WTC11 (cell line): Measurements from ENCODE around the gene HLCS. TPM values are rescaled to one million over a fixed set of nuclear protein-coding genes. Genes with fewer than 3 reads are reported as not detected.

Experiments used
- ATAC-seq: fragments of 200-7000 bp; cut with Tn5 transposase; 2 replicates; pipeline ENCODE4 v1.10.0; 2021; ENCODE audit warnings: mild to moderate bottlenecking, moderate library complexity
- CTCF ChIA-PET: fragments of 300-600 bp; sonication (Branson Sonifier 250); formaldehyde crosslinking; loops from one replicate; lab custom pipeline; 2021; ENCODE audit warnings: antibody characterized with exemption; lab: Charles Lee
- POLR2A ChIA-PET: fragments of 350-600 bp; sonication (Branson Sonifier 250); formaldehyde crosslinking; loops from one replicate; lab custom pipeline; 2021; ENCODE audit warnings: antibody characterized with exemption; lab: Charles Lee
- DNase-seq: peaks from one replicate; pipeline ENCODE4 v3.0.0; 2021; ENCODE audit warnings: low spot score
- H3K27ac Mint-ChIP-seq: 2 replicates; pipeline ENCODE4 v1.8.0; 2021; ENCODE audit warnings: mixed read lengths
- H3K27me3 Mint-ChIP-seq: 2 replicates; pipeline ENCODE4 v1.8.0; 2021; ENCODE audit warnings: low read depth, mild to moderate bottlenecking, moderate library complexity, mixed read lengths
- H3K36me3 Mint-ChIP-seq: 2 replicates; pipeline ENCODE4 v1.8.0; 2021; ENCODE audit warnings: mixed read lengths
- H3K4me1 Mint-ChIP-seq: 2 replicates; pipeline ENCODE4 v1.8.0; 2022; ENCODE audit warnings: mixed read lengths
- H3K4me3 Mint-ChIP-seq: 2 replicates; pipeline ENCODE4 v1.8.0; 2021; ENCODE audit warnings: mild to moderate bottlenecking, moderate library complexity, mixed read lengths
- H3K9me3 Mint-ChIP-seq: 2 replicates; pipeline ENCODE4 v1.8.0; 2021; ENCODE audit warnings: mixed read lengths
- CBFB ChIP-seq: sonication (generic); formaldehyde crosslinking; IDR thresholded peaks from 2 replicates; pipeline ENCODE4 v1.8.1; 2022; ENCODE audit warnings: mild to moderate bottlenecking, low read depth, missing genetic modification reagents
- CREM ChIP-seq: sonication (generic); formaldehyde crosslinking; IDR thresholded peaks from 2 replicates; pipeline ENCODE4 v1.8.1; 2022; ENCODE audit warnings: mild to moderate bottlenecking, missing genetic modification reagents, moderate library complexity
- ETV6 ChIP-seq: sonication (generic); formaldehyde crosslinking; IDR thresholded peaks from 2 replicates; pipeline ENCODE4 v1.8.1; 2022; ENCODE audit warnings: mild to moderate bottlenecking, missing genetic modification reagents
- GRHL2 ChIP-seq: fragments of 250-450 bp; sonication (Bioruptor Pico); IDR thresholded peaks from 2 replicates; pipeline ENCODE4 v1.8.0; 2022; ENCODE audit warnings: mild to moderate bottlenecking, moderate library complexity; ENCODE audit not compliant: insufficient replicate concordance, severe bottlenecking
- GTF2I ChIP-seq: fragments of 250-450 bp; sonication (Bioruptor Pico); conservative IDR thresholded peaks from 2 replicates; pipeline ENCODE4 v1.4.0; 2021; ENCODE audit warnings: mild to moderate bottlenecking
- HMGA2 ChIP-seq: fragments of 250-450 bp; sonication (Bioruptor Pico); IDR thresholded peaks from 2 replicates; pipeline ENCODE4 v1.4.0; 2021; ENCODE audit warnings: mild to moderate bottlenecking, moderate library complexity
- JAZF1 ChIP-seq: fragments of 250-450 bp; sonication (Bioruptor Pico); IDR thresholded peaks from 2 replicates; pipeline ENCODE4 v1.9.0; 2021; ENCODE audit warnings: moderate library complexity, mild to moderate bottlenecking, inconsistent platforms
- JUN ChIP-seq: sonication (generic); formaldehyde crosslinking; IDR thresholded peaks from 2 replicates; pipeline ENCODE4 v1.8.0; 2023; ENCODE audit warnings: mild to moderate bottlenecking, missing genetic modification reagents
- NFE2L1 ChIP-seq: sonication (generic); formaldehyde crosslinking; IDR thresholded peaks from 2 replicates; pipeline ENCODE4 v1.8.1; 2023; ENCODE audit warnings: missing genetic modification reagents
- OVOL2 ChIP-seq: fragments of 250-450 bp; sonication (Bioruptor Pico); IDR thresholded peaks from 2 replicates; pipeline ENCODE4 v1.9.0; 2021; ENCODE audit warnings: mild to moderate bottlenecking, borderline replicate concordance
- RELA ChIP-seq: sonication (generic); formaldehyde crosslinking; IDR thresholded peaks from 2 replicates; pipeline ENCODE4 v1.8.1; 2022; ENCODE audit warnings: missing genetic modification reagents, mild to moderate bottlenecking, borderline replicate concordance
- RORB ChIP-seq: fragments of 250-450 bp; sonication (Bioruptor Pico); IDR thresholded peaks from 2 replicates; pipeline ENCODE4 v1.9.0; 2021; ENCODE audit warnings: mild to moderate bottlenecking
- TEAD1 ChIP-seq: sonication (generic); formaldehyde crosslinking; IDR thresholded peaks from 2 replicates; pipeline ENCODE4 v1.8.0; 2022; ENCODE audit warnings: mild to moderate bottlenecking, missing genetic modification reagents
- TEAD4 ChIP-seq: sonication (generic); formaldehyde crosslinking; IDR thresholded peaks from 2 replicates; pipeline ENCODE4 v1.8.0; 2022; ENCODE audit warnings: mild to moderate bottlenecking, missing genetic modification reagents
- ZNF263 ChIP-seq: sonication (generic); formaldehyde crosslinking; IDR thresholded peaks from 2 replicates; pipeline ENCODE4 v1.8.1; 2022; ENCODE audit warnings: low read depth, mild to moderate bottlenecking, moderate library complexity, missing genetic modification reagents
- ZNF317 ChIP-seq: sonication (generic); formaldehyde crosslinking; IDR thresholded peaks from 2 replicates; pipeline ENCODE4 v1.8.1; 2023; ENCODE audit warnings: low read depth, mild to moderate bottlenecking, moderate library complexity, missing genetic modification reagents, borderline replicate concordance
- ZNF396 ChIP-seq: fragments of 250-450 bp; sonication (Bioruptor Pico); IDR thresholded peaks from 2 replicates; pipeline ENCODE4 v1.8.0; 2021; ENCODE audit warnings: mild to moderate bottlenecking, moderate library complexity, borderline replicate concordance
- ZNF416 ChIP-seq: fragments of 250-450 bp; sonication (Bioruptor Pico); IDR thresholded peaks from 2 replicates; pipeline ENCODE4 v1.9.0; 2021; ENCODE audit warnings: mild to moderate bottlenecking, inconsistent platforms
- ZNF423 ChIP-seq: fragments of 250-450 bp; sonication (Bioruptor Pico); IDR thresholded peaks from 2 replicates; pipeline ENCODE4 v2.1.2; 2022; ENCODE audit warnings: mild to moderate bottlenecking, moderate library complexity
- total RNA-seq: library from RNA; stranded (reverse); gene quantifications from 3 replicates; pipeline ENCODE4 v1.2.3, GENCODE V29; 2021
- TF ChIP-seq, protein P1 (sequence below): sonication (generic); formaldehyde crosslinking; conservative IDR thresholded peaks from 2 replicates; pipeline ENCODE4 v1.8.1; 2022; ENCODE audit warnings: mild to moderate bottlenecking, missing genetic modification reagents
- TF ChIP-seq, protein P2 (sequence below): fragments of 200-600 bp; IDR thresholded peaks from 2 replicates; pipeline ENCODE4 v1.8.0; 2022; ENCODE audit warnings: antibody characterized with exemption
- TF ChIP-seq, protein P3 (sequence below): sonication (generic); formaldehyde crosslinking; IDR thresholded peaks from 2 replicates; pipeline ENCODE4 v1.8.0; 2022; ENCODE audit warnings: mild to moderate bottlenecking, missing genetic modification reagents
- TF ChIP-seq, protein P4 (sequence below): sonication (generic); formaldehyde crosslinking; IDR thresholded peaks from 2 replicates; pipeline ENCODE4 v1.8.1; 2023; ENCODE audit warnings: mild to moderate bottlenecking, missing genetic modification reagents, borderline replicate concordance
- TF ChIP-seq, protein P5 (sequence below): sonication (generic); formaldehyde crosslinking; IDR thresholded peaks from 2 replicates; pipeline ENCODE4 v1.8.0; 2022; ENCODE audit warnings: mild to moderate bottlenecking, missing genetic modification reagents
- TF ChIP-seq, protein P6 (sequence below): sonication (generic); formaldehyde crosslinking; IDR thresholded peaks from 2 replicates; pipeline ENCODE4 v1.8.1; 2022; ENCODE audit warnings: low read depth, mild to moderate bottlenecking, moderate library complexity, missing genetic modification reagents, borderline replicate concordance

HLCS gene
- total RNA-seq, 1 experiment from 2014 or later, result 9.3 TPM

DNA sequence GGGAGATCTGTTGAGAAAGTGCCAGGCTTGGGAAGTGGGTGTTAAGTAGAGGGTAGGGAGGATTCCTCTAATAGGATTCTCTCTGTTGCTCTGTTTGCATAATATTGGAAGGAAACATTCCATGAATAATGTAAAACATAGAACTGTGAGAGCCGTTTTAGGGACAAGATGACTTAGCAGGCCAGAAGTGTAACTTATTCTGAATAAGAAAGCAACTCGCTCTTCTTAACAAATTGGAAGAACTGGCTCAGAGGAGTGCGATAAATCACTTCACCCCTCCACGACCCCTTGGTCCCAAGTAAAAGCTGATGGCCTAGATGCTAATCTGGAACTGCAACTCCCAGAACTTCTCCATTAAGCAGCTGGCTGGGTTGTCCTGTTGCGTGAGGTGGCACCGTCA, 248.5 kb downstream of the HLCS start (continued):
- TF ChIP-seq, protein P1, sequence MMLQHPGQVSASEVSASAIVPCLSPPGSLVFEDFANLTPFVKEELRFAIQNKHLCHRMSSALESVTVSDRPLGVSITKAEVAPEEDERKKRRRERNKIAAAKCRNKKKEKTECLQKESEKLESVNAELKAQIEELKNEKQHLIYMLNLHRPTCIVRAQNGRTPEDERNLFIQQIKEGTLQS (CRISPR knock-in tag), result no peak
- TF ChIP-seq ZNF317 (no peak), TEAD1 (CRISPR knock-in tag) (no peak), ZNF416 (CRISPR knock-in tag) (no peak), ZNF396 (no peak), ZNF423 (CRISPR knock-in tag) (no peak), ETV6 (CRISPR knock-in tag) (no peak)

DNA sequence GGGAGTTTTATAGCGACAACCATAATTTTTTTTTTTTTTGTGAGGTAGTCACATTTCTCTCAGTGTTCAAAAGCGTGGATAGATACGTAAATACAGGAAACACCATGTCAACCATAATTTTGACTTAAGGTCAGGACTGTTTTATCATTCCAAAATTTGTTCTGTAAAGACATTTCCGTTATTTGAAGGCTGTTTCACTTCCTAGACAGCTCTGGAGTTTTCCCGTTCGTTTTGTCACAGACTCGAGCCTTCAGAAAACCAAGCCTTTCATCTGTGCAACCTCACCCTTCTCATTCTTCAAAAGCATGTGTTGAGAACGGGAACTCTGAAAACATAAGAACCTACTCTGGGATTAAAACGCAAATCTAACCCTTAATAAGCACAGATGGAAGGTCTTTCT, 249.6 kb downstream of the HLCS start:
- Mint-ChIP-seq H3K9me3 (no peaks in the 10 kb centered on the region), H3K4me1 (peaks cover 20% of the 10 kb centered on the region), H3K36me3 (no peaks in the 10 kb centered on the region), H3K4me3 (no peak overlapping the region), H3K27me3 (peaks cover 37% of the 10 kb centered on the region), H3K27ac (no peak overlapping the region)
- ChIA-PET POLR2A (no interaction called here), CTCF (interaction anchor here (0.7 to 1.7 kb wide), 2 partner anchors 12 to 200 kb away, joined by 3 to 7 read pairs; no protein-coding TSS in a partner anchor)
- no peak for DNase-seq
- TF ChIP-seq, protein P2, sequence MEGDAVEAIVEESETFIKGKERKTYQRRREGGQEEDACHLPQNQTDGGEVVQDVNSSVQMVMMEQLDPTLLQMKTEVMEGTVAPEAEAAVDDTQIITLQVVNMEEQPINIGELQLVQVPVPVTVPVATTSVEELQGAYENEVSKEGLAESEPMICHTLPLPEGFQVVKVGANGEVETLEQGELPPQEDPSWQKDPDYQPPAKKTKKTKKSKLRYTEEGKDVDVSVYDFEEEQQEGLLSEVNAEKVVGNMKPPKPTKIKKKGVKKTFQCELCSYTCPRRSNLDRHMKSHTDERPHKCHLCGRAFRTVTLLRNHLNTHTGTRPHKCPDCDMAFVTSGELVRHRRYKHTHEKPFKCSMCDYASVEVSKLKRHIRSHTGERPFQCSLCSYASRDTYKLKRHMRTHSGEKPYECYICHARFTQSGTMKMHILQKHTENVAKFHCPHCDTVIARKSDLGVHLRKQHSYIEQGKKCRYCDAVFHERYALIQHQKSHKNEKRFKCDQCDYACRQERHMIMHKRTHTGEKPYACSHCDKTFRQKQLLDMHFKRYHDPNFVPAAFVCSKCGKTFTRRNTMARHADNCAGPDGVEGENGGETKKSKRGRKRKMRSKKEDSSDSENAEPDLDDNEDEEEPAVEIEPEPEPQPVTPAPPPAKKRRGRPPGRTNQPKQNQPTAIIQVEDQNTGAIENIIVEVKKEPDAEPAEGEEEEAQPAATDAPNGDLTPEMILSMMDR, result no peak
- no peak for TF ChIP-seq GTF2I
- no peak for ATAC-seq

DNA sequence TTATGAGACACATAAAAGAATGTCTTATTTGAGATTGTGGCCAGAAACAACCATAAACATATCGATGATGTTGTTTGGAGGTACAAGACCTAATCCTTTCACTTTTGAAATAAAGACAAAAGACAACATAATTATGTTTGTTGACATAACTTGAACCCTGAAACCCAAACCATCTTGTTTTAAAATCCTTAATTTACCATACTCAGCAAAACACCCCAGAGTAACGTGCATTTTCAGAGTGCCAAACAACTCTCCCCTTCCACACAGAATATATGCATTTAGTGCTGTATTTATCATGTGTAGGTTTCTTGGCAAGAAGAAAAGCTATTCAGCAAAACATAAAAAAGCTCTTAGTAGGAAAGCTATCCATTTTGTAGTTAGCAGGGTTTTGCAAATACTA, 250.1 kb downstream of the HLCS start:
- ChIA-PET POLR2A (no interaction called here), CTCF (interaction anchor here (0.7 to 1.7 kb wide), 2 partner anchors 12 to 201 kb away, joined by 3 to 7 read pairs; no protein-coding TSS in a partner anchor)
- Mint-ChIP-seq H3K9me3 (no peaks in the 10 kb centered on the region), H3K27ac (no peak overlapping the region), H3K27me3 (peaks cover 42% of the 10 kb centered on the region), H3K4me1 (peaks cover 21% of the 10 kb centered on the region), H3K4me3 (no peak overlapping the region), H3K36me3 (no peaks in the 10 kb centered on the region)
- ATAC-seq, result no peak
- no peak for DNase-seq
- no peak for TF ChIP-seq ZNF396
- TF ChIP-seq, protein P3, sequence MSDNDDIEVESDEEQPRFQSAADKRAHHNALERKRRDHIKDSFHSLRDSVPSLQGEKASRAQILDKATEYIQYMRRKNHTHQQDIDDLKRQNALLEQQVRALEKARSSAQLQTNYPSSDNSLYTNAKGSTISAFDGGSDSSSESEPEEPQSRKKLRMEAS (CRISPR knock-in tag), result no peak
- TF ChIP-seq OVOL2 (CRISPR knock-in tag), result no peak
- no peak for TF ChIP-seq JAZF1
- TF ChIP-seq, protein P4, sequence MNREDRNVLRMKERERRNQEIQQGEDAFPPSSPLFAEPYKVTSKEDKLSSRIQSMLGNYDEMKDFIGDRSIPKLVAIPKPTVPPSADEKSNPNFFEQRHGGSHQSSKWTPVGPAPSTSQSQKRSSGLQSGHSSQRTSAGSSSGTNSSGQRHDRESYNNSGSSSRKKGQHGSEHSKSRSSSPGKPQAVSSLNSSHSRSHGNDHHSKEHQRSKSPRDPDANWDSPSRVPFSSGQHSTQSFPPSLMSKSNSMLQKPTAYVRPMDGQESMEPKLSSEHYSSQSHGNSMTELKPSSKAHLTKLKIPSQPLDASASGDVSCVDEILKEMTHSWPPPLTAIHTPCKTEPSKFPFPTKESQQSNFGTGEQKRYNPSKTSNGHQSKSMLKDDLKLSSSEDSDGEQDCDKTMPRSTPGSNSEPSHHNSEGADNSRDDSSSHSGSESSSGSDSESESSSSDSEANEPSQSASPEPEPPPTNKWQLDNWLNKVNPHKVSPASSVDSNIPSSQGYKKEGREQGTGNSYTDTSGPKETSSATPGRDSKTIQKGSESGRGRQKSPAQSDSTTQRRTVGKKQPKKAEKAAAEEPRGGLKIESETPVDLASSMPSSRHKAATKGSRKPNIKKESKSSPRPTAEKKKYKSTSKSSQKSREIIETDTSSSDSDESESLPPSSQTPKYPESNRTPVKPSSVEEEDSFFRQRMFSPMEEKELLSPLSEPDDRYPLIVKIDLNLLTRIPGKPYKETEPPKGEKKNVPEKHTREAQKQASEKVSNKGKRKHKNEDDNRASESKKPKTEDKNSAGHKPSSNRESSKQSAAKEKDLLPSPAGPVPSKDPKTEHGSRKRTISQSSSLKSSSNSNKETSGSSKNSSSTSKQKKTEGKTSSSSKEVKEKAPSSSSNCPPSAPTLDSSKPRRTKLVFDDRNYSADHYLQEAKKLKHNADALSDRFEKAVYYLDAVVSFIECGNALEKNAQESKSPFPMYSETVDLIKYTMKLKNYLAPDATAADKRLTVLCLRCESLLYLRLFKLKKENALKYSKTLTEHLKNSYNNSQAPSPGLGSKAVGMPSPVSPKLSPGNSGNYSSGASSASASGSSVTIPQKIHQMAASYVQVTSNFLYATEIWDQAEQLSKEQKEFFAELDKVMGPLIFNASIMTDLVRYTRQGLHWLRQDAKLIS, result no peak
- no peak for TF ChIP-seq JUN (CRISPR knock-in tag)
- TF ChIP-seq GRHL2 (CRISPR knock-in tag), result no peak
- no peak for TF ChIP-seq ZNF423 (CRISPR knock-in tag)
- TF ChIP-seq ZNF263 (CRISPR knock-in tag), result no peak
- TF ChIP-seq, protein P5, sequence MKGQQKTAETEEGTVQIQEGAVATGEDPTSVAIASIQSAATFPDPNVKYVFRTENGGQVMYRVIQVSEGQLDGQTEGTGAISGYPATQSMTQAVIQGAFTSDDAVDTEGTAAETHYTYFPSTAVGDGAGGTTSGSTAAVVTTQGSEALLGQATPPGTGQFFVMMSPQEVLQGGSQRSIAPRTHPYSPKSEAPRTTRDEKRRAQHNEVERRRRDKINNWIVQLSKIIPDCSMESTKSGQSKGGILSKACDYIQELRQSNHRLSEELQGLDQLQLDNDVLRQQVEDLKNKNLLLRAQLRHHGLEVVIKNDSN (CRISPR knock-in tag), result no peak
- no peak for TF ChIP-seq TEAD1 (CRISPR knock-in tag)
- TF ChIP-seq RORB (CRISPR knock-in tag), result no peak
- TF ChIP-seq RELA, result no peak
- no peak for TF ChIP-seq TEAD4 (CRISPR knock-in tag)
- no peak for TF ChIP-seq CREM (CRISPR knock-in tag)
- no peak for TF ChIP-seq HMGA2 (CRISPR knock-in tag)
- TF ChIP-seq, protein P6, sequence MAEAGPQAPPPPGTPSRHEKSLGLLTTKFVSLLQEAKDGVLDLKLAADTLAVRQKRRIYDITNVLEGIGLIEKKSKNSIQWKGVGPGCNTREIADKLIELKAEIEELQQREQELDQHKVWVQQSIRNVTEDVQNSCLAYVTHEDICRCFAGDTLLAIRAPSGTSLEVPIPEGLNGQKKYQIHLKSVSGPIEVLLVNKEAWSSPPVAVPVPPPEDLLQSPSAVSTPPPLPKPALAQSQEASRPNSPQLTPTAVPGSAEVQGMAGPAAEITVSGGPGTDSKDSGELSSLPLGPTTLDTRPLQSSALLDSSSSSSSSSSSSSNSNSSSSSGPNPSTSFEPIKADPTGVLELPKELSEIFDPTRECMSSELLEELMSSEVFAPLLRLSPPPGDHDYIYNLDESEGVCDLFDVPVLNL (CRISPR knock-in tag), result no peak
- no peak for TF ChIP-seq CBFB (CRISPR knock-in tag)
- TF ChIP-seq NFE2L1 (CRISPR knock-in tag), result no peak
